Measurements from ENCODE around the gene CAVIN4. TPM values are rescaled to one million over a fixed set of nuclear protein-coding genes. Genes with fewer than 3 reads are reported as not detected.

The CAVIN4 gene
- total and polyA plus RNA-seq, 2 donors (not counting 1 experiment from before 2014, with no cell fraction given), result 0.07 to 0.17 TPM

DNA sequence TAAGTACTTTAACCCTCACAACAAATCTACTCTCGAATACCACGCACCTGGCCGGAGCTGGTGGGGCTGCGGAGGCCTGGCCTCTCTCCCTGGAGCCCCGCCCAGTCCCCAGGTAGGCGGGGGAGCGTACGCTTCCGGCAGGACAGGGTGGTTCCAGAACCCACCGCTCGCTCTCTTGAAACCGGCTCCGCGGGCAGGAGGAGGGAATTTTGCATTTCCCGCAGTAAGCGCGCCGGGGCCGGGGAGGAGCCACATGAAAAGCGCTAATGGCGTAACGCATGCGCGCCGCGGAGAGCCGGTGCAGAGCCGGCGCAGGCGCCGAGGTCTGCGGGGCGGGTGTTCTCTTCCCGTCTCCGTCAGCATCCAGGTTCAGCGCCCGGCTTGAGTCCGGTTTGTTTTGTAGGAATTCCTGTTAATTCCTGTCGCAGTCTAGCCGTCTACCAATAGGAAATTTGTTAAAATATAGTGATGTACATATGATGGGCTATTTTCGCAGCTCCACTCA is 20.8 kb downstream of the CAVIN4 start:
- H3K27ac Mint-ChIP-seq, result peak overlapping the region; percentile 4
- H3K9me3 Mint-ChIP-seq (ENCODE audit: insufficient read depth), result no peaks in the 10 kb centered on the region
- Histone ChIP-seq H3K27me3 (replicated peaks in 1 of 4; ENCODE audit: control extremely low read depth in 1 of 4, control insufficient read depth in 3 of 4, insufficient read depth in 4 of 4, low read length in 3 of 4) (no peaks in the 10 kb centered on the region), H3K9me3 (ENCODE audit: control extremely low read depth in 1 of 3, control insufficient read depth in 2 of 3, insufficient read depth in 1 of 3, low read length in 2 of 3) (peaks cover 0 to 2% (median 0%) of the 10 kb centered on the region in 3 donors), H3K27ac (ENCODE audit: low read length in 2 of 2) (peak overlapping the region in 1 of 2 donors; percentile 17), H2AFZ (ENCODE audit: insufficient read depth, low read depth, low read length, poor library complexity, severe bottlenecking) (peak overlapping the region; percentile 91), H3K4me2 (replicated peaks; ENCODE audit: low read depth, low read length, poor library complexity, severe bottlenecking) (peak overlapping the region; percentile 84), H3K4me1 (ENCODE audit: control insufficient read depth in 2 of 2, insufficient read depth in 2 of 2, low read length in 2 of 2) (peaks cover 11 to 13% of the 10 kb centered on the region in 2 donors), H3K4me3 (ENCODE audit: control extremely low read depth in 1 of 5, extremely low read depth in 1 of 5, insufficient read depth in 1 of 5, low read depth in 2 of 5, low read length in 4 of 5) (peak overlapping the region; percentile 49 to 79 (median 61)), H3K36me3 (replicated peaks in 1 of 2; ENCODE audit: control extremely low read depth in 1 of 2, control insufficient read depth in 1 of 2, extremely low read depth in 1 of 2, insufficient read depth in 2 of 2, low read length in 1 of 2) (no peaks in the 10 kb centered on the region), H3K79me2 (ENCODE audit: control insufficient read depth, insufficient read depth, low read length) (no peaks in the 10 kb centered on the region), H4K20me1 (ENCODE audit: control insufficient read depth, insufficient read depth, low read length, poor library complexity, severe bottlenecking) (no peaks in the 10 kb centered on the region), H3K9ac (ENCODE audit: low read length) (peak overlapping the region; percentile 70)
- CTCF ChIA-PET, result no interaction called here
- no peaks in the 10 kb centered on the region for H3K27me3 Mint-ChIP-seq
- DNase-seq (peak; percentile 85), ATAC-seq (ENCODE audit: low read depth) (peak; percentile 87)
- intact Hi-C loops (cut with micrococcal nuclease), result loop anchor here (5.0 to 10.0 kb wide), 4 partner anchors 171 to 571 kb away; partner anchors contain the start of genes ERP44, INVS, MSANTD3 and TEX10
- under 1% methylated on average over 40 of the region's 41 CpGs for WGBS (ENCODE audit: insufficient coverage)
- H3K4me1 Mint-ChIP-seq, result peaks cover 23% of the 10 kb centered on the region
- TF ChIP-seq, protein P1, sequence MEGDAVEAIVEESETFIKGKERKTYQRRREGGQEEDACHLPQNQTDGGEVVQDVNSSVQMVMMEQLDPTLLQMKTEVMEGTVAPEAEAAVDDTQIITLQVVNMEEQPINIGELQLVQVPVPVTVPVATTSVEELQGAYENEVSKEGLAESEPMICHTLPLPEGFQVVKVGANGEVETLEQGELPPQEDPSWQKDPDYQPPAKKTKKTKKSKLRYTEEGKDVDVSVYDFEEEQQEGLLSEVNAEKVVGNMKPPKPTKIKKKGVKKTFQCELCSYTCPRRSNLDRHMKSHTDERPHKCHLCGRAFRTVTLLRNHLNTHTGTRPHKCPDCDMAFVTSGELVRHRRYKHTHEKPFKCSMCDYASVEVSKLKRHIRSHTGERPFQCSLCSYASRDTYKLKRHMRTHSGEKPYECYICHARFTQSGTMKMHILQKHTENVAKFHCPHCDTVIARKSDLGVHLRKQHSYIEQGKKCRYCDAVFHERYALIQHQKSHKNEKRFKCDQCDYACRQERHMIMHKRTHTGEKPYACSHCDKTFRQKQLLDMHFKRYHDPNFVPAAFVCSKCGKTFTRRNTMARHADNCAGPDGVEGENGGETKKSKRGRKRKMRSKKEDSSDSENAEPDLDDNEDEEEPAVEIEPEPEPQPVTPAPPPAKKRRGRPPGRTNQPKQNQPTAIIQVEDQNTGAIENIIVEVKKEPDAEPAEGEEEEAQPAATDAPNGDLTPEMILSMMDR (IDR thresholded peaks at IDR 0.05), result no peak
- no peak for TF ChIP-seq EZH2 (IDR thresholded peaks at IDR 0.05; ENCODE audit: borderline replicate concordance, insufficient read depth, low read depth, low read length, poor library complexity, severe bottlenecking)
- peak overlapping the region; percentile 76 for H3K4me3 Mint-ChIP-seq
- POLR2A ChIA-PET, result no interaction called here

DNA sequence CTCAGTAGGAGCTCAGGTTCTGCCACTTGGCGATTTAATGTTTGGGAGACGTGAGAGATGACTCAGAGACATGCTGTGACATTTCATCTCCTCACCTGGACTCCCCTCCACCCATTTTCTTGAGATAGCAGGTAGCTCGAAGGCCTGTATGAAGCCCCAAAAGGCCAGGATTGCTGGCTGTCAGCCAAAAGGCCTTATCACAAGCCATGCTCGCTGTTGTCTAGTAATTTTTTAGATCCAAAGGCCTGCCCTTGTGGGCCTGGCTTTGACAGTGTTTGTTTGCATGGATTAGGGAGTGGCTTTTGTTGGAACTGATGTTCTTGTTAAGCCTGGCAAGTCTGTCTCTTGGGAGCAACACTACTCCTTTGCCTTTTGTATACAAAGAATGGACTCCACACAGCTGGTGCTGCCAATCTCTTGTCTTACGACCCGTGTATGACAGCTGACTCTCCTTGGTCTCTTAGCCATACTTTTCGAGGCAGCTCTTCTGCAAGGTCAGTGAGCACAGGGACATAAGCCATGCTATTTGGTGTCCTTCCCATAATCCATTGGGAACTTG is 22.7 kb downstream of the CAVIN4 start:
- H3K27ac ChIP-seq (ENCODE audit: low read length in 2 of 2), result no peak overlapping the region
- TF ChIP-seq, protein P1 (IDR thresholded peaks at IDR 0.05), result no peak
- TF ChIP-seq EZH2 (IDR thresholded peaks at IDR 0.05; ENCODE audit: borderline replicate concordance, insufficient read depth, low read depth, low read length, poor library complexity, severe bottlenecking), result no peak
- H3K4me3 ChIP-seq (ENCODE audit: control extremely low read depth in 1 of 5, extremely low read depth in 1 of 5, insufficient read depth in 1 of 5, low read depth in 2 of 5, low read length in 4 of 5), result no peak overlapping the region
- no peak overlapping the region for H3K4me3 Mint-ChIP-seq
- H3K9me3 Mint-ChIP-seq (ENCODE audit: insufficient read depth), result no peaks in the 10 kb centered on the region
- peaks cover 0 to 2% (median 0%) of the 10 kb centered on the region in 3 donors for H3K9me3 ChIP-seq (ENCODE audit: control extremely low read depth in 1 of 3, control insufficient read depth in 2 of 3, insufficient read depth in 1 of 3, low read length in 2 of 3)
- H3K36me3 ChIP-seq (replicated peaks in 1 of 2; ENCODE audit: control extremely low read depth in 1 of 2, control insufficient read depth in 1 of 2, extremely low read depth in 1 of 2, insufficient read depth in 2 of 2, low read length in 1 of 2), result no peaks in the 10 kb centered on the region
- no peak overlapping the region for H3K27ac Mint-ChIP-seq
- DNase-seq (no peak), ATAC-seq (ENCODE audit: low read depth) (no peak)
- intact Hi-C loops (cut with micrococcal nuclease), result loop anchor here (5.0 kb wide), 1 partner anchor 712 kb away; no protein-coding TSS in a partner anchor
- H3K27me3 ChIP-seq (replicated peaks in 1 of 4; ENCODE audit: control extremely low read depth in 1 of 4, control insufficient read depth in 3 of 4, insufficient read depth in 4 of 4, low read length in 3 of 4), result no peaks in the 10 kb centered on the region
- H3K4me1 ChIP-seq (ENCODE audit: control insufficient read depth in 2 of 2, insufficient read depth in 2 of 2, low read length in 2 of 2), result peaks cover 11 to 13% of the 10 kb centered on the region in 2 donors
- no peaks in the 10 kb centered on the region for H3K79me2 ChIP-seq (ENCODE audit: control insufficient read depth, insufficient read depth, low read length)
- ChIA-PET CTCF (interaction anchor here (1.1 to 2.6 kb wide), 2 partner anchors 33 to 711 kb away, joined by 3 to 10 read pairs; no protein-coding TSS in a partner anchor), POLR2A (no interaction called here)
- H2AFZ ChIP-seq (ENCODE audit: insufficient read depth, low read depth, low read length, poor library complexity, severe bottlenecking), result no peak overlapping the region
- peaks cover 21% of the 10 kb centered on the region for H3K4me1 Mint-ChIP-seq
- H4K20me1 ChIP-seq (ENCODE audit: control insufficient read depth, insufficient read depth, low read length, poor library complexity, severe bottlenecking), result no peaks in the 10 kb centered on the region
- no peaks in the 10 kb centered on the region for H3K27me3 Mint-ChIP-seq
- H3K9ac ChIP-seq (ENCODE audit: low read length), result no peak overlapping the region
- no peak overlapping the region for H3K4me2 ChIP-seq (replicated peaks; ENCODE audit: low read depth, low read length, poor library complexity, severe bottlenecking)
- 98% methylated on average over 6 of the region's 7 CpGs for WGBS (ENCODE audit: insufficient coverage)
